NB4 (cell line): ENCODE measurements around the gene SSX2B.
"Not testable (repeated sequence)": the region's sequence is repeated elsewhere in the genome, so short reads cannot be mapped to it uniquely, and the experiment has no call there.

ENCODE experiments used
- MAX ChIP-seq: IDR thresholded peaks from 2 replicates; pipeline ENCODE4 v1.6.1; 2011; ENCODE audit warnings: low read depth, low read length
- POLR2A ChIP-seq: IDR thresholded peaks from 2 replicates; pipeline ENCODE4 v1.6.1; 2011; ENCODE audit warnings: mild to moderate bottlenecking; ENCODE audit not compliant: insufficient read length; ENCODE audit errors: extremely low read depth
- TF ChIP-seq, protein P1 (sequence below): IDR thresholded peaks from one replicate; pipeline ENCODE4 v1.5.1; 2012; ENCODE audit warnings: low read depth, low read length

GRCh38 chrX:52804876-52805275 lies 53.8 kb downstream of the SSX2B start:
- not testable (repeated sequence) for TF ChIP-seq POLR2A, MAX
- TF ChIP-seq, protein P1, sequence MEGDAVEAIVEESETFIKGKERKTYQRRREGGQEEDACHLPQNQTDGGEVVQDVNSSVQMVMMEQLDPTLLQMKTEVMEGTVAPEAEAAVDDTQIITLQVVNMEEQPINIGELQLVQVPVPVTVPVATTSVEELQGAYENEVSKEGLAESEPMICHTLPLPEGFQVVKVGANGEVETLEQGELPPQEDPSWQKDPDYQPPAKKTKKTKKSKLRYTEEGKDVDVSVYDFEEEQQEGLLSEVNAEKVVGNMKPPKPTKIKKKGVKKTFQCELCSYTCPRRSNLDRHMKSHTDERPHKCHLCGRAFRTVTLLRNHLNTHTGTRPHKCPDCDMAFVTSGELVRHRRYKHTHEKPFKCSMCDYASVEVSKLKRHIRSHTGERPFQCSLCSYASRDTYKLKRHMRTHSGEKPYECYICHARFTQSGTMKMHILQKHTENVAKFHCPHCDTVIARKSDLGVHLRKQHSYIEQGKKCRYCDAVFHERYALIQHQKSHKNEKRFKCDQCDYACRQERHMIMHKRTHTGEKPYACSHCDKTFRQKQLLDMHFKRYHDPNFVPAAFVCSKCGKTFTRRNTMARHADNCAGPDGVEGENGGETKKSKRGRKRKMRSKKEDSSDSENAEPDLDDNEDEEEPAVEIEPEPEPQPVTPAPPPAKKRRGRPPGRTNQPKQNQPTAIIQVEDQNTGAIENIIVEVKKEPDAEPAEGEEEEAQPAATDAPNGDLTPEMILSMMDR = not testable (repeated sequence)
